ENCODE measurements around the gene CCND2.

CCND2 gene

DNA sequence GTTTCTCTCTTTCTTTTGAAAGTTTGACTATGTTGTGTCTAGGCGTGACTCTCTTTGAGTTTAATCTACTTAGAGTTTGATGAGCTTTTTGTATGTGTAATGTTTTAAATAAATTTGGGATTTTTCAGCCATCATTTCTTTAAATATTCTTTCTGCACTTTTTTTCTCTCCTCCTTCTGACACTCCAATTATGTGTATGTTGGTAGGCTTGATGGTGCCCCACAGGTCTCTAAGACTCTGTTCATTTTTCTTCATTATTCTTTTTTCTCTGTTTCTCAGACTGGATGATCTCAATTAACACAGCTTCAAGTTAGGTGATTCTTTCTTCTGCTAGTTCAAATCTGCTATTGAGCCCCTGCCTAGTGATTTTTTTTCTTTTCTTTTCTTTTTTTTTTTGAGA is 14.5 kb upstream of the CCND2 start:
- no peak overlapping the region for H3K4me3 ChIP-seq (ENCODE audit: low read length, poor library complexity, severe bottlenecking)
- no peaks in the 10 kb centered on the region for H3K9me2 ChIP-seq (replicated peaks; ENCODE audit: low read depth, low read length)
- no peaks in the 10 kb centered on the region for H3F3A ChIP-seq (ENCODE audit: low read depth)
- H3K9ac ChIP-seq (ENCODE audit: low read depth, low read length, poor library complexity, severe bottlenecking): no peak overlapping the region
- H2AFZ ChIP-seq (ENCODE audit: low read length): no peak overlapping the region
- no peaks in the 10 kb centered on the region for H3K4me1 ChIP-seq (ENCODE audit: insufficient read depth, low read length, poor library complexity, severe bottlenecking)
- H4K20me1 ChIP-seq (ENCODE audit: insufficient read depth, low read length, poor library complexity, severe bottlenecking): no peaks in the 10 kb centered on the region
- no peaks in the 10 kb centered on the region for H3K36me3 ChIP-seq (ENCODE audit: insufficient read depth, low read length)
- H3K9me3 ChIP-seq (ENCODE audit: insufficient read depth, low read depth, low read length): no peaks in the 10 kb centered on the region
- TF ChIP-seq, protein P1, sequence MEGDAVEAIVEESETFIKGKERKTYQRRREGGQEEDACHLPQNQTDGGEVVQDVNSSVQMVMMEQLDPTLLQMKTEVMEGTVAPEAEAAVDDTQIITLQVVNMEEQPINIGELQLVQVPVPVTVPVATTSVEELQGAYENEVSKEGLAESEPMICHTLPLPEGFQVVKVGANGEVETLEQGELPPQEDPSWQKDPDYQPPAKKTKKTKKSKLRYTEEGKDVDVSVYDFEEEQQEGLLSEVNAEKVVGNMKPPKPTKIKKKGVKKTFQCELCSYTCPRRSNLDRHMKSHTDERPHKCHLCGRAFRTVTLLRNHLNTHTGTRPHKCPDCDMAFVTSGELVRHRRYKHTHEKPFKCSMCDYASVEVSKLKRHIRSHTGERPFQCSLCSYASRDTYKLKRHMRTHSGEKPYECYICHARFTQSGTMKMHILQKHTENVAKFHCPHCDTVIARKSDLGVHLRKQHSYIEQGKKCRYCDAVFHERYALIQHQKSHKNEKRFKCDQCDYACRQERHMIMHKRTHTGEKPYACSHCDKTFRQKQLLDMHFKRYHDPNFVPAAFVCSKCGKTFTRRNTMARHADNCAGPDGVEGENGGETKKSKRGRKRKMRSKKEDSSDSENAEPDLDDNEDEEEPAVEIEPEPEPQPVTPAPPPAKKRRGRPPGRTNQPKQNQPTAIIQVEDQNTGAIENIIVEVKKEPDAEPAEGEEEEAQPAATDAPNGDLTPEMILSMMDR (conservative IDR thresholded peaks at IDR 0.05; ENCODE audit: low read length): no peak
- TF ChIP-seq EZH2phosphoT487 (IDR thresholded peaks at IDR 0.05; ENCODE audit: borderline replicate concordance): no peak
- H3K27me3 ChIP-seq (ENCODE audit: insufficient read depth, low read length, poor library complexity, severe bottlenecking): peaks cover 15% of the 10 kb centered on the region
- no peaks in the 10 kb centered on the region for H3K79me2 ChIP-seq (ENCODE audit: insufficient read depth, low read length)
- H3K4me2 ChIP-seq (ENCODE audit: low read depth, low read length, poor library complexity, severe bottlenecking): no peak overlapping the region

DNA sequence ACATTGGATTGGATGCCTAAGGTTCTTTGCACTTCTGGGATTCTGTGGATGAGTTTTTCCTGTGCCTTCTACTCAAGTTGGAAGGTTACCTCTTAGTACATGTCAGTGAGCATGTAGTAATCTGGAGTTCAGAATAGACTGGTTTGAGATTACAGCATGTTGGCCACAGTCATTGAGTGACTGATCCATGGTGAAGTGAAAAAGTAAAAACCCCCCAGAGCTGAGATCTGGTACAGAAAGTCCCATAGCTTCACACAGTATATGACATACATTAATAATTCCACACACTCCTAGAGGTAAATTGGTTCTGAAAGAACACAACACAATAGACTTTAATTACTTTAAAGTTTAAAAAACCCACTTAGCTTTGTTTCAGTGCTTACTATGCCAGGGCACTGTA is 11.9 kb upstream of the CCND2 start:
- H3K9ac ChIP-seq (ENCODE audit: low read depth, low read length, poor library complexity, severe bottlenecking): no peak overlapping the region
- no peak overlapping the region for H3K4me2 ChIP-seq (ENCODE audit: low read depth, low read length, poor library complexity, severe bottlenecking)
- TF ChIP-seq EZH2phosphoT487 (IDR thresholded peaks at IDR 0.05; ENCODE audit: borderline replicate concordance): no peak
- TF ChIP-seq, protein P1 (conservative IDR thresholded peaks at IDR 0.05; ENCODE audit: low read length): no peak
- no peaks in the 10 kb centered on the region for H3F3A ChIP-seq (ENCODE audit: low read depth)
- H4K20me1 ChIP-seq (ENCODE audit: insufficient read depth, low read length, poor library complexity, severe bottlenecking): no peaks in the 10 kb centered on the region
- no peaks in the 10 kb centered on the region for H3K4me1 ChIP-seq (ENCODE audit: insufficient read depth, low read length, poor library complexity, severe bottlenecking)
- no peak overlapping the region for H2AFZ ChIP-seq (ENCODE audit: low read length)
- peaks cover 38% of the 10 kb centered on the region for H3K27me3 ChIP-seq (ENCODE audit: insufficient read depth, low read length, poor library complexity, severe bottlenecking)
- H3K9me3 ChIP-seq (ENCODE audit: insufficient read depth, low read depth, low read length): no peaks in the 10 kb centered on the region
- H3K9me2 ChIP-seq (replicated peaks; ENCODE audit: low read depth, low read length): no peaks in the 10 kb centered on the region
- no peaks in the 10 kb centered on the region for H3K36me3 ChIP-seq (ENCODE audit: insufficient read depth, low read length)
- no peak overlapping the region for H3K4me3 ChIP-seq (ENCODE audit: low read length, poor library complexity, severe bottlenecking)
- H3K79me2 ChIP-seq (ENCODE audit: insufficient read depth, low read length): no peaks in the 10 kb centered on the region

DNA sequence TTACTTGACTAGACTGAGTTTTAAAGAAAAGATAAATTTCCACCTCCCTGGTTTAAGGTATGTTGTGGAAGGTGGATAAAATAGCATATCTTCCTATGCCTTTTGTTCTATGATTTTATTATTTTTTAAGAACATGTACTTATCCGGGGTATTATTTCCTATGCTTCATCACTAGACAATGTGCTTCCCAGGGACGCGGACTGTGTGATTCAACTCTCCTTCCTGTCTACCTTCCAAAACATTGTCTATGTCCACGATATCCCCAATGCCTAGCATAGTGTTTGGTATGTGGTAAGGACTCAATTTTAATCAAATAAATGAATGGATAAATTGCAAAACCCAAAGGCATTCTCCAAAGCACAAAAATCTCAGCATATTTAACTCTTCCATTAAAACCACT is 8.3 kb upstream of the CCND2 start:
- Histone ChIP-seq H3K9ac (ENCODE audit: low read depth, low read length, poor library complexity, severe bottlenecking) (no peak overlapping the region), H3K9me2 (replicated peaks; ENCODE audit: low read depth, low read length) (no peaks in the 10 kb centered on the region), H2AFZ (ENCODE audit: low read length) (no peak overlapping the region), H3K36me3 (ENCODE audit: insufficient read depth, low read length) (no peaks in the 10 kb centered on the region), H3K9me3 (ENCODE audit: insufficient read depth, low read depth, low read length) (no peaks in the 10 kb centered on the region), H3K4me3 (ENCODE audit: low read length, poor library complexity, severe bottlenecking) (no peak overlapping the region), H3K27me3 (ENCODE audit: insufficient read depth, low read length, poor library complexity, severe bottlenecking) (peaks cover 73% of the 10 kb centered on the region), H3K79me2 (ENCODE audit: insufficient read depth, low read length) (no peaks in the 10 kb centered on the region), H3F3A (ENCODE audit: low read depth) (no peaks in the 10 kb centered on the region), H4K20me1 (ENCODE audit: insufficient read depth, low read length, poor library complexity, severe bottlenecking) (no peaks in the 10 kb centered on the region), H3K4me1 (ENCODE audit: insufficient read depth, low read length, poor library complexity, severe bottlenecking) (peaks cover 10% of the 10 kb centered on the region), H3K4me2 (ENCODE audit: low read depth, low read length, poor library complexity, severe bottlenecking) (no peak overlapping the region)
- TF ChIP-seq EZH2phosphoT487 (IDR thresholded peaks at IDR 0.05; ENCODE audit: borderline replicate concordance): no peak
- TF ChIP-seq, protein P1 (conservative IDR thresholded peaks at IDR 0.05; ENCODE audit: low read length): no peak

All from Loucy (cell line).